ENCODE results near the gene GAK.

The GAK gene

GRCh38 chr4:954211-955020 is 22.3 kb upstream of the GAK start:
- FAIRE-seq (no peak), DNase-seq (ENCODE audit: insufficient read length, low spot score) (no peak)
- no peak for TF ChIP-seq CTCF (IDR thresholded peaks at IDR 0.05; ENCODE audit: insufficient read depth, missing control alignments)

- TF ChIP-seq CTCF (IDR thresholded peaks at IDR 0.05; ENCODE audit: insufficient read depth, missing control alignments), result no peak
- no peak for DNase-seq (ENCODE audit: insufficient read length, low spot score)
- no peak for FAIRE-seq
Measured at GRCh38 chr4:953574-953915, 21.4 kb upstream of the GAK start.

- TF ChIP-seq CTCF (IDR thresholded peaks at IDR 0.05; ENCODE audit: insufficient read depth, missing control alignments), result no peak
- FAIRE-seq, result no peak
- DNase-seq (ENCODE audit: insufficient read length, low spot score), result no peak
Measured at GRCh38 chr4:952881-953573, 20.9 kb upstream of the GAK start.

- DNase-seq (ENCODE audit: insufficient read length, low spot score), result no peak
- no peak for TF ChIP-seq CTCF (IDR thresholded peaks at IDR 0.05; ENCODE audit: insufficient read depth, missing control alignments)
- FAIRE-seq, result no peak
Measured at GRCh38 chr4:951594-952468, 19.7 kb upstream of the GAK start.

GRCh38 chr4:951186-951585 is 19.1 kb upstream of the GAK start:
- FAIRE-seq, result no peak
- no peak for TF ChIP-seq CTCF (IDR thresholded peaks at IDR 0.05; ENCODE audit: insufficient read depth, missing control alignments)
- DNase-seq (ENCODE audit: insufficient read length, low spot score), result no peak

GRCh38 chr4:950136-951020 is 18.3 kb upstream of the GAK start:
- DNase-seq (ENCODE audit: insufficient read length, low spot score) (no peak), FAIRE-seq (no peak)

More at GRCh38 chr4:950136-951020, 18.3 kb upstream of the GAK start:
- no peak for TF ChIP-seq CTCF (IDR thresholded peaks at IDR 0.05; ENCODE audit: insufficient read depth, missing control alignments)

Data from D721Med (cell line).